ENCODE data around the gene SHROOM1.

GRCh38 chr5:132802044-132802684 lies 28.3 kb downstream of the SHROOM1 start:
- no peak for TF ChIP-seq POLR2AphosphoS5 (IDR thresholded peaks at IDR 0.05)
- peak in 1 of 7 experiments; percentile 10 for TF ChIP-seq CTCF (IDR thresholded peaks at IDR 0.05)
- no peak for TF ChIP-seq POLR2A (IDR thresholded peaks at IDR 0.05)
- no peak for TF ChIP-seq EP300 (IDR thresholded peaks at IDR 0.05)

All from stomach (tissue), 4 donors.